Lower leg skin (tissue), 3 donors: ENCODE measurements around the gene PDZRN4.

Experiments
- CTCF ChIP-seq, 3 donors: fragments of 450-650 bp; IDR thresholded peaks; one replicate each; pipeline ENCODE4 v1.5.1; 2016; ENCODE audit warnings: antibody characterized with exemption in 3 of 3, mild to moderate bottlenecking in 3 of 3, moderate library complexity in 2 of 3
- POLR2A ChIP-seq, 2 donors: fragments of 450-650 bp; IDR thresholded peaks; one replicate each; pipeline ENCODE4 v1.6.1; 2016 to 2017; ENCODE audit warnings: antibody characterized with exemption in 2 of 2, mild to moderate bottlenecking in 1 of 2, moderate library complexity in 1 of 2

DNA sequence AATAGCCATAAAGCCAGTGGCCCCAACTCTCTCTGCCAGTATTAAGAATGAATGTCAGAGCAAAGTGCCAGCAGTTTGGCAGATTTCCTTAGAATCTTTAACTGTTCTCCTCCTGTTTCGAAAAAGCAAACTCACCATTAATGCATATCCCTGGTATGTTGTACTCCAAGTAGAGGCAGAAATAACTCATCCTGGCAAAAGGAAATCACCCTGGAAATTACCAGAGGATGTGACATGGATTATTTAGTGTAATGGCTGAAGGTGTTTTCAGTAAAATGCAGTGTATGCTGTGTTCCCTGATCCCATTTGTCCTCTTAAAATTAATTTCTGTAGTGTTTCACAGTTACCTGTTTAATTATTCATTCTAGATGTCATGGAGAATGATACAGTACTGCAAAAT, 105.3 kb downstream of the PDZRN4 start:
- TF ChIP-seq POLR2A (IDR thresholded peaks at IDR 0.05) (no peak), CTCF (IDR thresholded peaks at IDR 0.05) (no peak)
